Heart left ventricle (tissue), 16 donors: ENCODE data around the gene RYK. TPM values are rescaled to one million over a fixed set of nuclear protein-coding genes. Genes with fewer than 3 reads are reported as not detected.
A peak's percentile ranks its signal among the peaks of the same experiment; 100 is the strongest.

Experiments used
- ATAC-seq, 4 donors: fragments of 200-7000 bp; cut with Tn5 transposase; one replicate each; pipeline ENCODE4 v1.9.1; 2020 to 2022; ENCODE audit warnings: moderate library complexity in 4 of 4, mild to moderate bottlenecking in 3 of 4, moderate number of reproducible peaks in 1 of 4
- DNase-seq, 5 donors: peaks; one replicate each; pipeline ENCODE4 v3.0.0-alpha.2; 2020
- H3K27ac ChIP-seq, 12 donors: fragments of 200-600 bp; sonication (generic) in 4 of 12; one replicate each; pipeline versions ENCODE4 v1.5.0 to v1.8.0; 2016 to 2022; ENCODE audit warnings: mild to moderate bottlenecking in 2 of 12
- H3K27me3 ChIP-seq, 9 donors: fragments of 200-600 bp; sonication (generic) in 2 of 9; one replicate each; pipeline versions ENCODE4 v1.5.1 to v1.8.0; 2016 to 2022; ENCODE audit warnings: mild to moderate bottlenecking in 3 of 9
- H3K36me3 ChIP-seq, 9 donors: fragments of 200-600 bp; sonication (generic) in 2 of 9; one replicate each; pipeline versions ENCODE4 v1.5.0 to v1.8.0; 2018 to 2022; ENCODE audit warnings: mild to moderate bottlenecking in 2 of 9
- H3K4me1 ChIP-seq, 12 donors: fragments of 200-600 bp; sonication (generic) in 4 of 12; one replicate each; pipeline versions ENCODE4 v1.5.0 to v1.8.0; 2016 to 2022; ENCODE audit warnings: mild to moderate bottlenecking in 3 of 12
- H3K4me3 ChIP-seq, 12 donors: fragments of 200-600 bp; sonication (generic) in 4 of 12; one replicate each; pipeline versions ENCODE4 v1.5.0 to v1.8.0; 2017 to 2022; ENCODE audit warnings: mild to moderate bottlenecking in 9 of 12, moderate library complexity in 4 of 12
- H3K9me3 ChIP-seq, 12 donors: fragments of 200-600 bp; sonication (generic) in 4 of 12; one replicate each; pipeline versions ENCODE4 v1.5.0 to v1.8.0; 2016 to 2022; ENCODE audit warnings: mild to moderate bottlenecking in 1 of 12
- CTCF ChIP-seq, 12 donors: fragments of 200-600 bp; sonication (generic) in 4 of 12; IDR thresholded peaks; one replicate each; pipeline versions ENCODE4 v1.5.0 to v1.8.0; 2018 to 2022; ENCODE audit warnings: antibody characterized with exemption in 12 of 12, mild to moderate bottlenecking in 5 of 12
- POLR2A ChIP-seq, 2 donors: fragments of 450-650 bp; IDR thresholded peaks; one replicate each; pipeline ENCODE4 v1.6.1; 2017; ENCODE audit warnings: antibody characterized with exemption in 2 of 2, mild to moderate bottlenecking in 2 of 2, moderate library complexity in 2 of 2
- WGBS, 4 donors: extraction: QIAGEN DNeasy Blood & Tissue Kit in 2 of 4; methylation state at CpG; one replicate each; pipeline versions ENCODE4 v1.1.5 to v1.1.7; 2013 to 2018; 5-methylcytosine and 5-hydroxymethylcytosine counted together
- intact Hi-C, 10 donors: fragments of 100-400 bp; cut with DNase I; formaldehyde crosslinking; loops; one replicate each; pipeline versions ENCODE4 v1.11.1 to v1.14.2; 2022
- polyA plus RNA-seq, 2 donors: library from polyadenylated mRNA; stranded (reverse); fragments of 200-250 nt; gene quantifications; one replicate each; pipeline ENCODE4 v1.2.3, GENCODE V29; 2013
- total RNA-seq, 9 donors: library from RNA; depleted of rRNA in 2 of 9; stranded (reverse); fragments of >200 nt in 2 of 9; fragmentation: NEBNext Ultra II Directional in 3 of 9; extraction: Animal tissue kit (Norgen Biotek cat#: 25700) in 3 of 9; gene quantifications; one replicate each; pipeline versions ENCODE4 v1.1.0 to v1.2.4, GENCODE V29; 2016 to 2023
- donor health status: ischemic (EF 13 %, LVEDD 7.1; RV severe dilation, severe dysfunction).
- donor health status: healthy with polysubstance abuse.
- donor health status: DM: no; HTN: yes; CAD: no.
- donor health status: DM: no; HTN: no; CAD: no.
- donor health status: ischemic (EF 25% LVEDD 6.9; RV normal size, moderate dysfunction).
- donor health status: ischemic (EF 25% LVEDD 5.7; RV mildly dilated, moderate dysfunction).
- donor health status: healthy.
- donor health status: DM: yes; HTN: yes; CAD: no.
- donor health status: ischemic (EF 35%, LVEDD 5.7; RV mildly dilated, moderate dysfunction).
- donor health status: nonischemic (EF 11% LVEDD 7.7; RV severe dilation, severe dysfunction).
- donor health status: DM: yes; HTN: yes; CAD: no.
- donor health status: PGD.
- donor health status: ischemic (EF 29% LVEDD 5.4; RV normal size, mild dysfunction).
- donor health status: nonischemic (EF 23%, LVEDD 6.1; RV moderate dilation, normal function).

Gene RYK
- total and polyA plus RNA-seq, 11 donors: 17.3 to 43.7 (median 37.7) TPM

GRCh38 chr3:134214239-134214638 lies 36.4 kb downstream of the RYK start:
- Histone ChIP-seq H3K27ac (no peak overlapping the region), H3K4me3 (no peak overlapping the region), H3K9me3 (no peaks in the 10 kb centered on the region), H3K27me3 (no peaks in the 10 kb centered on the region), H3K4me1 (peaks cover 0 to 30% (median 4%) of the 10 kb centered on the region in 12 donors), H3K36me3 (peaks cover 0 to 25% (median 16%) of the 10 kb centered on the region in 9 donors)
- no peak for DNase-seq
- intact Hi-C loops: loop anchor here (2.0 to 10.0 kb wide), 16 partner anchors 38 to 399 kb away; partner anchors contain the start of genes AMOTL2 (in 5 of the 10), ANAPC13 (in 1 of the 10), CEP63 (in 1 of the 10) and RYK (in 1 of the 10)
- TF ChIP-seq CTCF (IDR thresholded peaks at IDR 0.05) (no peak), POLR2A (IDR thresholded peaks at IDR 0.05) (no peak)
- no peak for ATAC-seq
- WGBS, 4 donors: 84 to 94% (median 90%) methylated on average over 2 of the region's 2 CpGs

GRCh38 chr3:134212967-134213665 lies 37.5 kb downstream of the RYK start:
- H3K27me3 ChIP-seq: no peaks in the 10 kb centered on the region
- DNase-seq (peak; percentile 71 to 81 (median 76)), ATAC-seq (peak; percentile 70 to 86 (median 83))
- no peaks in the 10 kb centered on the region for H3K9me3 ChIP-seq
- peaks cover 0 to 35% (median 27%) of the 10 kb centered on the region in 9 donors for H3K36me3 ChIP-seq
- no peak overlapping the region for H3K27ac ChIP-seq
- TF ChIP-seq CTCF (IDR thresholded peaks at IDR 0.05): peak; percentile 90 to 99 (median 98)
- no peak for TF ChIP-seq POLR2A (IDR thresholded peaks at IDR 0.05)
- WGBS, 4 donors: 13 to 28% (median 24%) methylated on average over 3 of the region's 3 CpGs
- intact Hi-C loops: loop anchor here (1.0 to 10.0 kb wide), 18 partner anchors 39 to 398 kb away; partner anchors contain the start of genes AMOTL2 (in 5 of the 10), ANAPC13 (in 1 of the 10), CEP63 (in 1 of the 10) and RYK (in 1 of the 10)
- no peak overlapping the region for H3K4me3 ChIP-seq
- peaks cover 0 to 28% (median 4%) of the 10 kb centered on the region in 12 donors for H3K4me1 ChIP-seq

GRCh38 chr3:134211797-134212196 lies 38.9 kb downstream of the RYK start:
- TF ChIP-seq POLR2A (IDR thresholded peaks at IDR 0.05) (no peak), CTCF (IDR thresholded peaks at IDR 0.05) (peak; percentile 50 to 75 (median 58))
- Histone ChIP-seq H3K27me3 (no peaks in the 10 kb centered on the region), H3K9me3 (no peaks in the 10 kb centered on the region), H3K4me1 (peaks cover 0 to 29% (median 4%) of the 10 kb centered on the region in 12 donors), H3K36me3 (peaks cover 0 to 42% (median 33%) of the 10 kb centered on the region in 9 donors), H3K4me3 (no peak overlapping the region), H3K27ac (peak overlapping the region in 6 of 12 donors; percentile 5 to 68 (median 34))
- ATAC-seq (peak; percentile 78 to 92 (median 90)), DNase-seq (peak in 4 of 5 donors; percentile 24 to 43 (median 36))
- WGBS, 4 donors: 17 to 25% (median 22%) methylated on average over 2 of the region's 2 CpGs
- intact Hi-C loops: loop anchor here (2.0 to 10.0 kb wide), 18 partner anchors 41 to 397 kb away; partner anchors contain the start of genes AMOTL2 (in 5 of the 10), ANAPC13 (in 1 of the 10), CEP63 (in 1 of the 10) and RYK (in 1 of the 10)

- DNase-seq: no peak
- intact Hi-C loops: loop anchor here in 1 of 10 donors (10.0 kb wide), 1 partner anchor 271 kb away; no protein-coding TSS in a partner anchor
These were observed 45.2 kb downstream of the RYK start for GRCh38 chr3:134205451-134205850.

More at GRCh38 chr3:134205451-134205850, 45.2 kb downstream of the RYK start:
- WGBS, 4 donors: 93 to 97% (median 95%) methylated on average over 4 of the region's 4 CpGs
- TF ChIP-seq CTCF (IDR thresholded peaks at IDR 0.05) (no peak), POLR2A (IDR thresholded peaks at IDR 0.05) (no peak)
- Histone ChIP-seq H3K27ac (no peak overlapping the region), H3K4me1 (peaks cover 0 to 6% (median 0%) of the 10 kb centered on the region in 12 donors), H3K27me3 (no peaks in the 10 kb centered on the region), H3K36me3 (peaks cover 0 to 80% (median 47%) of the 10 kb centered on the region in 9 donors), H3K9me3 (no peaks in the 10 kb centered on the region), H3K4me3 (no peak overlapping the region)
- ATAC-seq: no peak
